Sigmoid colon (tissue), 7 donors: Measurements from ENCODE around the gene CMC4. TPM values are rescaled to one million over a fixed set of nuclear protein-coding genes. Genes with fewer than 3 reads are reported as not detected.

Source experiments
- DNase-seq: peaks from one replicate; pipeline ENCODE4 v3.0.0-alpha.2; 2019
- H3K27ac ChIP-seq, 4 donors: fragments of 200-600 bp; sonication (generic); one replicate each; pipeline ENCODE4 v1.5.1; 2016 to 2019; ENCODE audit warnings: mild to moderate bottlenecking in 1 of 4
- H3K27me3 ChIP-seq, 3 donors: fragments of 200-600 bp; sonication (generic); one replicate each; pipeline ENCODE4 v1.5.1; 2019; ENCODE audit warnings: mild to moderate bottlenecking in 1 of 3
- H3K36me3 ChIP-seq, 4 donors: fragments of 200-600 bp; sonication (generic); one replicate each; pipeline ENCODE4 v1.5.1; 2016 to 2019
- H3K4me1 ChIP-seq, 4 donors: fragments of 200-600 bp; sonication (generic); one replicate each; pipeline ENCODE4 v1.5.1; 2017 to 2019
- H3K4me3 ChIP-seq, 4 donors: fragments of 200-600 bp; sonication (generic); one replicate each; pipeline ENCODE4 v1.5.1; 2017 to 2019; ENCODE audit warnings: mild to moderate bottlenecking in 2 of 4, moderate library complexity in 1 of 4
- H3K9me3 ChIP-seq, 4 donors: fragments of 200-600 bp in 3 of 4; sonication (generic) in 3 of 4; one replicate each; pipeline versions ENCODE4 v1.5.1 to v1.6.1; 2013 to 2019
- CTCF ChIP-seq, 4 experiments: fragments of 450-650 bp in 3 of 4; fragments of 200-600 bp in 1 of 4; IDR thresholded peaks; one replicate each; pipeline ENCODE4 v1.5.1; 2016 to 2019; ENCODE audit warnings: antibody characterized with exemption in 4 of 4, mild to moderate bottlenecking in 3 of 4, moderate library complexity in 2 of 4
- EP300 ChIP-seq, 4 donors: sonication (generic); formaldehyde crosslinking; IDR thresholded peaks; one replicate each; pipeline ENCODE4 v1.6.1; 2017; ENCODE audit warnings: antibody characterized with exemption in 4 of 4
- POLR2A ChIP-seq, 2 donors: fragments of 450-650 bp; IDR thresholded peaks; one replicate each; pipeline ENCODE4 v1.6.1; 2016; ENCODE audit warnings: antibody characterized with exemption in 2 of 2, mild to moderate bottlenecking in 2 of 2, moderate library complexity in 2 of 2
- POLR2AphosphoS5 ChIP-seq, 4 donors: sonication (generic); formaldehyde crosslinking; IDR thresholded peaks; one replicate each; pipeline ENCODE4 v1.6.1; 2017; ENCODE audit warnings: antibody characterized with exemption in 4 of 4
- WGBS, 2 donors: extraction: QIAGEN DNeasy Blood & Tissue Kit; methylation state at CpG; one replicate each; pipeline ENCODE4 v1.1.7; 2013; 5-methylcytosine and 5-hydroxymethylcytosine counted together
- intact Hi-C: fragments of 100-400 bp; cut with DNase I; formaldehyde crosslinking; loops from one replicate; pipeline ENCODE4 v1.15.1; 2023
- polyA plus RNA-seq, 3 donors: library from polyadenylated mRNA; stranded (reverse); fragments of 200-250 nt; gene quantifications; one replicate each; pipeline ENCODE4 v1.2.3, GENCODE V29; 2013
- total RNA-seq, 4 donors: library from RNA; depleted of rRNA; stranded (reverse); fragments of >200 nt; gene quantifications; one replicate each; pipeline ENCODE4 v1.1.0, GENCODE V29; 2016
- donor health status: healthy with polysubstance abuse.
- donor health status: Bipolar disorder and iron deficiency.
- donor health status: healthy.

Gene CMC4
- total and polyA plus RNA-seq, 7 donors, result 10.5 to 37.2 (median 25.7) TPM

GRCh38 chrX:155053656-155054055 lies 17.3 kb downstream of the CMC4 start:
- H3K9me3 ChIP-seq, result no peaks in the 10 kb centered on the region
- H3K4me1 ChIP-seq, result peaks cover 0 to 6% (median 2%) of the 10 kb centered on the region in 4 donors
- WGBS, 2 donors, result 32 to 79% methylated on average over 3 of the region's 3 CpGs
- intact Hi-C loops, result loop anchor here (10.0 kb wide), 1 partner anchor 139 kb away; no protein-coding TSS in a partner anchor
- no peaks in the 10 kb centered on the region for H3K27me3 ChIP-seq
- no peak for DNase-seq
- no peak overlapping the region for H3K4me3 ChIP-seq
- no peak overlapping the region for H3K27ac ChIP-seq
- H3K36me3 ChIP-seq, result peaks cover 0 to 4% (median 0%) of the 10 kb centered on the region in 4 donors
- no peak for TF ChIP-seq POLR2AphosphoS5 (IDR thresholded peaks at IDR 0.05)
- no peak for TF ChIP-seq CTCF (IDR thresholded peaks at IDR 0.05)
- TF ChIP-seq POLR2A (IDR thresholded peaks at IDR 0.05), result no peak
- TF ChIP-seq EP300 (IDR thresholded peaks at IDR 0.05), result no peak

- WGBS, 2 donors, result 25 to 71% methylated on average over 5 of the region's 5 CpGs
- Histone ChIP-seq H3K27ac (no peak overlapping the region), H3K27me3 (no peaks in the 10 kb centered on the region), H3K9me3 (no peaks in the 10 kb centered on the region), H3K36me3 (peaks cover 0 to 4% (median 0%) of the 10 kb centered on the region in 4 donors), H3K4me1 (peaks cover 0 to 6% (median 2%) of the 10 kb centered on the region in 4 donors), H3K4me3 (no peak overlapping the region)
- TF ChIP-seq POLR2AphosphoS5 (IDR thresholded peaks at IDR 0.05), result no peak
- no peak for TF ChIP-seq POLR2A (IDR thresholded peaks at IDR 0.05)
- TF ChIP-seq EP300 (IDR thresholded peaks at IDR 0.05), result no peak
- TF ChIP-seq CTCF (IDR thresholded peaks at IDR 0.05), result no peak
- intact Hi-C loops, result loop anchor here (10.0 kb wide), 1 partner anchor 138 kb away; no protein-coding TSS in a partner anchor
- DNase-seq, result no peak
Observed at GRCh38 chrX:155052738-155053498, 18.0 kb downstream of the CMC4 start.

DNA sequence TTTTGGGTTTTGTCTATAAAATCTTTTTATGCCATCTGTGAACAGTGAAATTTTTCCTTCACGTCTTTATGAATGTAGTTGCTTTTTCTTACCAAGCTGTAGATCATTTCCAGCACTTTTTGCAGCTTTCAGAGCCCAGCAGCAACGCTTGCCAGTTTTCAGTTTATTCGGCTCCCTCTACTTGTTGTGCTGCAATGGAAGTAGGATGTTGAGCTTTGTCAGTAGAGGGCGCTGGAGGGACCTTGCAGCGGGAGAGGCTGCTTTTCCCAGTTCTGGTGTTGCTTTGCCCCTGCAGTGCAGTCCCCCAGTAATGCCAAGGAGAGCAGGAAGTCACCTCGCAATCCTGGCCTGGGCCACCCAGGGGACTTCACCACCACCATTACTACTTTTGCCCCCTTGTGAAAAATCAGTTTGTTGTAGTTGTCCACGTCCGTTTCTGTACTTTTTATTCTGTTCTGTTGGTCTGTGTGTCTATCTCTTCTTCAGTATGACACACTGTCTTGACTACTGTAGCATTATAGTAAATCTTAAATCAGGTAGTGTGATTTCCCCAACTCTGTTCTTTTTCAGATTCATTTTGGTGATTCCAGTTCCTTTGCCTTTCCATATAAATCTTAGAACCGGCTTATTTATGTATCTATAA lies 21.8 kb downstream of the CMC4 start:
- intact Hi-C loops, result no loop called here
- Histone ChIP-seq H3K27ac (no peak overlapping the region), H3K36me3 (peaks cover 0 to 12% (median 0%) of the 10 kb centered on the region in 4 donors), H3K4me3 (no peak overlapping the region), H3K9me3 (no peaks in the 10 kb centered on the region), H3K4me1 (no peaks in the 10 kb centered on the region), H3K27me3 (no peaks in the 10 kb centered on the region)
- TF ChIP-seq EP300 (IDR thresholded peaks at IDR 0.05), result no peak
- peak in 2 of 4 experiments; percentile 10 to 41 for TF ChIP-seq CTCF (IDR thresholded peaks at IDR 0.05)
- no peak for TF ChIP-seq POLR2A (IDR thresholded peaks at IDR 0.05)
- no peak for TF ChIP-seq POLR2AphosphoS5 (IDR thresholded peaks at IDR 0.05)
- peak; percentile 69 for DNase-seq
- 46 to 49% methylated on average over 9 of the region's 9 CpGs for WGBS, 2 donors

GRCh38 chrX:155046811-155047528 lies 24.0 kb downstream of the CMC4 start:
- Histone ChIP-seq H3K4me1 (no peaks in the 10 kb centered on the region), H3K27me3 (no peaks in the 10 kb centered on the region), H3K9me3 (no peaks in the 10 kb centered on the region), H3K4me3 (no peak overlapping the region), H3K36me3 (peaks cover 0 to 12% (median 0%) of the 10 kb centered on the region in 4 donors), H3K27ac (no peak overlapping the region)
- WGBS, 2 donors, result 90 to 93% methylated on average over 5 of the region's 5 CpGs
- no peak for DNase-seq
- intact Hi-C loops, result no loop called here
- no peak for TF ChIP-seq POLR2AphosphoS5 (IDR thresholded peaks at IDR 0.05)
- no peak for TF ChIP-seq EP300 (IDR thresholded peaks at IDR 0.05)
- TF ChIP-seq CTCF (IDR thresholded peaks at IDR 0.05), result no peak
- no peak for TF ChIP-seq POLR2A (IDR thresholded peaks at IDR 0.05)
